T-cell (primary cell): ENCODE measurements around the gene CXCR5. TPM values are rescaled to one million over a fixed set of nuclear protein-coding genes. Genes with fewer than 3 reads are reported as not detected.

ENCODE experiments used
- ATAC-seq, 4 experiments: fragments of 200-7000 bp in 3 of 4; fragments of 150-1000 bp in 1 of 4; cut with Tn5 transposase; replicated peaks in 1 of 4; 1 replicate in 3 of 4; 2 replicates in 1 of 4; pipeline ENCODE4 v1.10.0; 2021; ENCODE audit warnings: moderate library complexity in 3 of 4, mild to moderate bottlenecking in 2 of 4, moderate number of reproducible peaks in 1 of 4
- CTCF ChIA-PET, 2 donors: fragments of 300-600 bp; sonication (Branson Sonifier 250); formaldehyde crosslinking; loops; one replicate each; lab custom pipeline; 2022; ENCODE audit warnings: antibody characterized with exemption in 2 of 2; lab: Charles Lee
- POLR2A ChIA-PET, 2 donors: fragments of 300-600 bp; sonication (Branson Sonifier 250); formaldehyde crosslinking; loops; one replicate each; lab custom pipeline; 2022; ENCODE audit warnings: antibody characterized with exemption in 2 of 2; lab: Charles Lee
- DNase-seq, 35 experiments: peaks; one replicate each; pipeline versions ENCODE4 v3.0.0 to v3.0.0-alpha.2; 2013 to 2023
- H3K27ac ChIP-seq: one replicate; pipeline ENCODE4 v1.5.1; 2013; ENCODE audit warnings: low read length
- H3K27me3 ChIP-seq, 2 experiments: replicated peaks in 1 of 2; 1 replicate in 1 of 2; 2 replicates in 1 of 2; pipeline versions ENCODE4 v1.6.1 to v1.7.0; 2013; ENCODE audit warnings: low read length in 1 of 2, mixed read lengths in 1 of 2; ENCODE audit not compliant: control insufficient read depth in 2 of 2, insufficient read depth in 2 of 2; ENCODE audit errors: extremely low read depth in 1 of 2
- H3K36me3 ChIP-seq, 2 donors: 1 replicate in 1 of 2; 2 replicates in 1 of 2; pipeline versions ENCODE4 v1.6.1 to v1.7.0; 2013; ENCODE audit warnings: low read length in 1 of 2; ENCODE audit not compliant: control insufficient read depth in 2 of 2, insufficient read depth in 1 of 2; ENCODE audit errors: extremely low read depth in 1 of 2
- H3K4me1 ChIP-seq, 2 experiments: 1 replicate in 1 of 2; 2 replicates in 1 of 2; pipeline versions ENCODE4 v1.6.1 to v1.7.0; 2013; ENCODE audit warnings: low read length in 2 of 2, mixed read lengths in 1 of 2; ENCODE audit not compliant: insufficient read depth in 2 of 2, control insufficient read depth in 1 of 2; ENCODE audit errors: extremely low read depth in 1 of 2
- H3K4me3 ChIP-seq, 2 donors: 1 replicate in 1 of 2; 2 replicates in 1 of 2; pipeline versions ENCODE4 v1.5.1 to v1.7.0; 2013; ENCODE audit warnings: mild to moderate bottlenecking in 2 of 2, low read length in 1 of 2, moderate library complexity in 1 of 2; ENCODE audit not compliant: control insufficient read depth in 1 of 2; ENCODE audit errors: extremely low read depth in 1 of 2
- H3K9me3 ChIP-seq: 2 replicates; pipeline ENCODE4 v1.7.0; 2013
- H3K27ac Mint-ChIP-seq, 2 donors: one replicate each; pipeline ENCODE4 v1.8.0; 2020 to 2021; ENCODE audit warnings: mild to moderate bottlenecking in 2 of 2, mixed read lengths in 2 of 2
- H3K27me3 Mint-ChIP-seq, 2 donors: one replicate each; pipeline ENCODE4 v1.8.0; 2021 to 2022; ENCODE audit warnings: mixed read lengths in 2 of 2
- H3K36me3 Mint-ChIP-seq: one replicate; pipeline ENCODE4 v1.8.0; 2021; ENCODE audit warnings: mixed read lengths
- H3K4me1 Mint-ChIP-seq, 3 donors: one replicate each; pipeline ENCODE4 v1.8.0; 2020 to 2022; ENCODE audit warnings: mixed read lengths in 3 of 3, mild to moderate bottlenecking in 1 of 3
- H3K4me3 Mint-ChIP-seq, 3 donors: one replicate each; pipeline ENCODE4 v1.8.0; 2020 to 2022; ENCODE audit warnings: mild to moderate bottlenecking in 3 of 3, mixed read lengths in 3 of 3, moderate library complexity in 3 of 3
- H3K9me3 Mint-ChIP-seq, 3 donors: one replicate each; pipeline ENCODE4 v1.8.0; 2020 to 2022; ENCODE audit warnings: mixed read lengths in 3 of 3
- WGBS: methylation state at CpG from one replicate; pipeline ENCODE4 v1.1.5; 2013; ENCODE audit warnings: missing lambda C conversion rate; ENCODE audit not compliant: insufficient coverage; 5-methylcytosine and 5-hydroxymethylcytosine counted together
- total RNA-seq, 35 experiments: library from RNA in 6 of 35; stranded (reverse) in 6 of 35; fragments of 120-200 nt in 1 of 35; gene quantifications; one replicate each; pipeline versions ENCODE4 v1.2.1 to v1.2.4 and lab custom pipeline; 2013 to 2026

CXCR5 gene
- total RNA-seq, 5 donors from 2014 or later (not counting 1 experiment from before 2014, with no cell fraction given), result 4.7 to 10.6 (median 6.3) TPM

GRCh38 chr11:118933486-118933885 lies 49.8 kb downstream of the CXCR5 start:
- H3K27me3 Mint-ChIP-seq, result no peaks in the 10 kb centered on the region
- WGBS, result 72% methylated on average over 4 of the region's 4 CpGs
- CTCF ChIA-PET, result no interaction called here
- peaks cover 21 to 40% (median 36%) of the 10 kb centered on the region in 3 donors for H3K4me1 Mint-ChIP-seq
- Histone ChIP-seq H3K4me1 (peaks cover 11 to 24% of the 10 kb centered on the region in 2 experiments), H3K4me3 (no peak overlapping the region), H3K27ac (no peak overlapping the region), H3K9me3 (no peaks in the 10 kb centered on the region), H3K36me3 (peaks cover 0 to 3% of the 10 kb centered on the region in 2 donors), H3K27me3 (no peaks in the 10 kb centered on the region)
- H3K36me3 Mint-ChIP-seq, result no peaks in the 10 kb centered on the region
- no peak overlapping the region for H3K4me3 Mint-ChIP-seq
- POLR2A ChIA-PET, result no interaction called here
- DNase-seq (no peak), ATAC-seq (no peak)
- H3K9me3 Mint-ChIP-seq, result no peaks in the 10 kb centered on the region
- peak overlapping the region; percentile 24 to 66 for H3K27ac Mint-ChIP-seq

GRCh38 chr11:118935376-118935775 lies 51.7 kb downstream of the CXCR5 start:
- ChIA-PET POLR2A (interaction anchor here in 1 of 2 donors (0.7 kb wide), 1 partner anchor 115 kb away, joined by 3 read pairs; no protein-coding TSS in a partner anchor), CTCF (interaction anchor here in 1 of 2 donors (0.7 kb wide), 1 partner anchor 181 kb away, joined by 5 read pairs; no protein-coding TSS in a partner anchor)
- Histone ChIP-seq H3K36me3 (peaks cover 0 to 3% of the 10 kb centered on the region in 2 donors), H3K4me1 (peaks cover 16 to 24% of the 10 kb centered on the region in 2 experiments), H3K27ac (no peak overlapping the region), H3K4me3 (no peak overlapping the region), H3K9me3 (no peaks in the 10 kb centered on the region), H3K27me3 (no peaks in the 10 kb centered on the region)
- H3K27ac Mint-ChIP-seq, result peak overlapping the region; percentile 28 to 61
- H3K4me3 Mint-ChIP-seq, result no peak overlapping the region
- no peaks in the 10 kb centered on the region for H3K36me3 Mint-ChIP-seq
- no peaks in the 10 kb centered on the region for H3K9me3 Mint-ChIP-seq
- WGBS, result 84% methylated on average over 4 of the region's 8 CpGs
- DNase-seq (no peak), ATAC-seq (no peak)
- H3K27me3 Mint-ChIP-seq, result no peaks in the 10 kb centered on the region
- peaks cover 33 to 51% (median 50%) of the 10 kb centered on the region in 3 donors for H3K4me1 Mint-ChIP-seq

DNA sequence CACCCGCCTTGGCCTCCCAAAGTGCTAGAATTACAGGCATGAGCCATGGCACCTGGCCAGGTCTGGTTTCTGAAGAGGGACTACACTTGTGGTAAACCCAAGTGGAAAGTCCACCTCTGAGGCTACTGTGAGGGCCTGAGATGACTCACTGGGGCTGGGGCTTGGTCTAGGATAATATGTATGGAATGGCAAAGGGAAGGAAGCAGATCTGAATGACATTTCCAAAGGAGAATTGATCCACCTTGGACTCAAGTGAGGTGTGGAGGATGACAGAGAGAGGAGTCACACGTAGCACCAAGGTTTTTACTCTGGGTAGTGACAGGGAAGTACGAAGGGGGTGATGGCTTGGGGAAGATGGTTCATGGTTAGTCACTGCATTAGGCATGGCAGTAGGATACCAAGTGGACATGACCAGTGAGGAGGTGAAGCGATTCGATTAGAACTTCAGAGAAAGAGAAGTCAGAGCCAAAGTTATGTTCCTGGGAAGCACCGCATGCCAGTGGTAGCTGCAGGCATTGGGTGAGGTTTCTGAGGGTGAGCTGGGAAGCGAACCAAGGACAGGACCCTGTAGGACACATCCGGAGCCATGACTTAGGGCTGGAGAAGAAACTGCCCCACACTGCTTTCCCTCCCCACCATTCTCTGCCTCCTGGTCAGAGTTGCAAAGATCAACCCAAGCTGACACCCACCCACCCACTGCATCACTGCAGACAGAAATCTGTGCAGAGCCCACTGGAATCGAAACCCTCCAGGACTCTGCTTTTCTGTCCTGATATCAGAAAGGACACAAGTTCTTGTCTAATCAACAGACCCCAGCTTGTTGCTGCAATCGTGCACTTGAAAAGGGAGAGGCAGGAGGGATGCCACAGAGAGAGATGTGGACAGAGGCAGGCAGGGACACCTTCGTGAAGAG lies 55.1 kb downstream of the CXCR5 start:
- H3K4me1 Mint-ChIP-seq, result peaks cover 34 to 48% (median 47%) of the 10 kb centered on the region in 3 donors
- no peaks in the 10 kb centered on the region for H3K9me3 Mint-ChIP-seq
- H3K36me3 Mint-ChIP-seq, result no peaks in the 10 kb centered on the region
- Histone ChIP-seq H3K9me3 (no peaks in the 10 kb centered on the region), H3K27ac (no peak overlapping the region), H3K36me3 (no peaks in the 10 kb centered on the region), H3K4me1 (peaks cover 15 to 28% of the 10 kb centered on the region in 2 experiments), H3K4me3 (no peak overlapping the region), H3K27me3 (no peaks in the 10 kb centered on the region)
- POLR2A ChIA-PET, result no interaction called here
- H3K4me3 Mint-ChIP-seq, result peak overlapping the region in 1 of 3 donors; percentile 18
- ATAC-seq, result no peak
- peak overlapping the region in 1 of 2 donors; percentile 67 for H3K27ac Mint-ChIP-seq
- DNase-seq, result no peak
- 94% methylated on average over 10 of the region's 11 CpGs for WGBS
- CTCF ChIA-PET, result interaction anchor here in 1 of 2 donors (1.0 kb wide), 1 partner anchor 8 kb away, joined by 3 read pairs; no protein-coding TSS in a partner anchor
- H3K27me3 Mint-ChIP-seq, result no peaks in the 10 kb centered on the region

DNA sequence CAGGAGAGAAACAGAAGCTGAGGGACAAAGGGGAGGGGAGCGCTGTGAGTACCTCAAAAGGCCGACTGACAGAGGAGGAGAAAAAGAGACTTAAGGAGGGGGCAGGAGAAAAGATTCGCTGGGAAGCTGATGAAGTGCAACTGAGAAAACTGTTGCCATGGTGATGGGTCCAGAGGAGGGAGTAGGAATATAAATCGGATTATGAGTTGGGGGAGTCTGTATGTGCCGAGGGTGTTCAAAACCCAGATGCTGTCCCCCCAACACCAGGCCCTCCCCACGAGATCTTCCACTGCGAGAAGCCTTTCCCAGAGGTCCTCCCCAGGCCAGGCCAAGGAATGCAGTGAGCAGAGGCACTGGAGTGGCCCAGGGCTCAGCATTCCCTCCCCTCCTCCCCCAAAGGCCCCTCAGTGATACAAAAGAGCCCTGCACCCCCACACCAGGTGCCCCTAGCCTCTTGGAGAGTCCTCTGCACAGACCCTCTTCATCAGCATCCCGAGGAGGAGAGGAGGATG lies 55.8 kb downstream of the CXCR5 start:
- Mint-ChIP-seq H3K27ac (peak overlapping the region in 1 of 2 donors; percentile 67), H3K4me1 (peaks cover 34 to 49% (median 44%) of the 10 kb centered on the region in 3 donors)
- WGBS, result 97% methylated on average over 5 of the region's 8 CpGs

GRCh38 chr11:118939953-118940598 lies 56.4 kb downstream of the CXCR5 start:
- no peaks in the 10 kb centered on the region for H3K36me3 Mint-ChIP-seq
- Histone ChIP-seq H3K4me3 (no peak overlapping the region), H3K4me1 (peaks cover 16 to 31% of the 10 kb centered on the region in 2 experiments), H3K27me3 (peaks cover 0 to 2% of the 10 kb centered on the region in 2 experiments), H3K36me3 (no peaks in the 10 kb centered on the region), H3K9me3 (no peaks in the 10 kb centered on the region), H3K27ac (no peak overlapping the region)
- peak overlapping the region in 1 of 2 donors; percentile 74 for H3K27ac Mint-ChIP-seq
- no peaks in the 10 kb centered on the region for H3K27me3 Mint-ChIP-seq
- ATAC-seq (peak; percentile 92 to 96 (median 93)), DNase-seq (peak in 29 of 35 experiments; percentile 31 to 71 (median 52))
- H3K4me1 Mint-ChIP-seq, result peaks cover 36 to 51% (median 47%) of the 10 kb centered on the region in 3 donors
- ChIA-PET POLR2A (no interaction called here), CTCF (interaction anchor here (0.5 to 0.6 kb wide), 3 partner anchors 31 to 242 kb away, joined by 3 to 5 read pairs (median 4); no protein-coding TSS in a partner anchor)
- H3K4me3 Mint-ChIP-seq, result peak overlapping the region in 1 of 3 donors; percentile 65
- H3K9me3 Mint-ChIP-seq, result no peaks in the 10 kb centered on the region
- 30% methylated on average over 8 of the region's 13 CpGs for WGBS

More for the DNA sequence above, 55.8 kb downstream of the CXCR5 start:
- peaks cover 15 to 31% of the 10 kb centered on the region in 2 experiments for H3K4me1 ChIP-seq
- no peaks in the 10 kb centered on the region for H3K36me3 ChIP-seq
- peak overlapping the region in 1 of 3 donors; percentile 65 for H3K4me3 Mint-ChIP-seq
- no peaks in the 10 kb centered on the region for H3K27me3 ChIP-seq
- H3K27me3 Mint-ChIP-seq, result no peaks in the 10 kb centered on the region
- no peaks in the 10 kb centered on the region for H3K9me3 ChIP-seq
- no peak overlapping the region for H3K27ac ChIP-seq
- H3K9me3 Mint-ChIP-seq, result no peaks in the 10 kb centered on the region
- DNase-seq, result no peak
- H3K36me3 Mint-ChIP-seq, result no peaks in the 10 kb centered on the region
- POLR2A ChIA-PET, result no interaction called here
- H3K4me3 ChIP-seq, result no peak overlapping the region
- CTCF ChIA-PET, result interaction anchor here (0.6 to 1.0 kb wide), 2 partner anchors 9 to 174 kb away, joined by 3 to 4 read pairs; no protein-coding TSS in a partner anchor
- ATAC-seq, result no peak
